HCT116 (cell line): ENCODE data around the gene CUX1.

Experiments used
- CTCF ChIP-seq, 3 experiments: fragments of 200-600 bp in 1 of 3; sonication (generic) in 1 of 3; IDR thresholded peaks in 2 of 3; conservative IDR thresholded peaks in 1 of 3; 2 replicates each; pipeline ENCODE4 v1.5.1; 2012 to 2017; ENCODE audit warnings: low read depth in 2 of 3, low read length in 2 of 3, antibody characterized with exemption in 1 of 3, borderline replicate concordance in 1 of 3, control low read depth in 1 of 3, mild to moderate bottlenecking in 1 of 3, mixed read lengths in 1 of 3, mixed run types in 1 of 3, moderate library complexity in 1 of 3; ENCODE audit not compliant: insufficient read depth in 1 of 3
- EZH2 ChIP-seq: fragments of 200-600 bp; sonication (generic); IDR thresholded peaks from 2 replicates; pipeline ENCODE4 v1.6.1; 2017; ENCODE audit warnings: antibody characterized with exemption, mixed run types
- EZH2phosphoT487 ChIP-seq: fragments of 200-600 bp; IDR thresholded peaks from 2 replicates; pipeline ENCODE4 v1.6.1; 2018; ENCODE audit warnings: antibody characterized with exemption, borderline replicate concordance
- SP1 ChIP-seq: IDR thresholded peaks from 2 replicates; pipeline ENCODE4 v1.6.1; 2012; ENCODE audit warnings: low read depth
- YY1 ChIP-seq: IDR thresholded peaks from 2 replicates; pipeline ENCODE4 v1.6.1; 2011; ENCODE audit warnings: low read length, low read depth, moderate library complexity, mild to moderate bottlenecking; ENCODE audit not compliant: insufficient replicate concordance; ENCODE audit errors: extremely low read depth

GRCh38 chr7:102147008-102147407 is 329.6 kb downstream of the CUX1 start:
- no peak for TF ChIP-seq YY1
- TF ChIP-seq SP1 = no peak
- no peak for TF ChIP-seq CTCF (IDR thresholded peaks at IDR 0.05 in 2 of 3, conservative IDR thresholded peaks at IDR 0.05 in 1 of 3; ENCODE audit: borderline replicate concordance in 1 of 3, insufficient read depth in 1 of 3, low read depth in 2 of 3, low read length in 2 of 3)
- TF ChIP-seq EZH2phosphoT487 = no peak
- TF ChIP-seq EZH2 = no peak
